Activated CD8-positive, alpha-beta T cell treated with anti-CD3 and anti-CD28 coated beads, Interleukin-2, amount 10 ng/mL, durations not matched to agents 7 days and 5 days (primary cell): Measurements from ENCODE around the gene TMEM87A. TPM values are rescaled to one million over a fixed set of nuclear protein-coding genes. Genes with fewer than 3 reads are reported as not detected.

Experiments
- ATAC-seq: fragments of 150-1000 bp; cut with Tn5 transposase; one replicate; pipeline ENCODE4 v1.10.0; 2021; ENCODE audit warnings: moderate library complexity
- CTCF ChIA-PET: fragments of 350-600 bp; sonication (Branson Sonifier 250); formaldehyde crosslinking; loops from one replicate; lab custom pipeline; 2021; ENCODE audit warnings: antibody characterized with exemption; lab: Charles Lee
- POLR2A ChIA-PET: fragments of 350-600 bp; sonication (Branson Sonifier 250); formaldehyde crosslinking; loops from one replicate; lab custom pipeline; 2021; ENCODE audit warnings: antibody characterized with exemption; lab: Charles Lee
- DNase-seq: peaks from one replicate; pipeline ENCODE4 v3.0.0-alpha.2; 2020
- H3K27ac Mint-ChIP-seq: one replicate; pipeline ENCODE4 v1.8.0; 2021; ENCODE audit warnings: mild to moderate bottlenecking, mixed read lengths
- H3K27me3 Mint-ChIP-seq: one replicate; pipeline ENCODE4 v1.8.0; 2021; ENCODE audit warnings: low read depth, mixed read lengths
- H3K36me3 Mint-ChIP-seq: one replicate; pipeline ENCODE4 v1.8.0; 2021; ENCODE audit warnings: low read depth, mixed read lengths
- H3K4me1 Mint-ChIP-seq: one replicate; pipeline ENCODE4 v1.8.0; 2021; ENCODE audit warnings: low read depth, mixed read lengths
- H3K4me3 Mint-ChIP-seq: one replicate; pipeline ENCODE4 v1.8.0; 2021; ENCODE audit warnings: mild to moderate bottlenecking, mixed read lengths
- H3K9me3 Mint-ChIP-seq: one replicate; pipeline ENCODE4 v1.8.0; 2022; ENCODE audit warnings: mixed read lengths; ENCODE audit not compliant: insufficient read depth
- total RNA-seq, 2 experiments: library from RNA; stranded (reverse); gene quantifications; one replicate each; pipeline ENCODE4 v1.2.3, GENCODE V29; 2021

TMEM87A gene
- total RNA-seq, 2 experiments from 2014 or later, result 31.2 to 33.1 TPM

GRCh38 chr15:42285034-42285433, 11.8 kb upstream of the TMEM87A start:
- H3K4me1 Mint-ChIP-seq, result no peaks in the 10 kb centered on the region
- POLR2A ChIA-PET, result no interaction called here
- ATAC-seq (no peak), DNase-seq (no peak)
- CTCF ChIA-PET, result interaction anchor here (1.1 kb wide), 1 partner anchor 12 kb away, joined by 3 read pairs; the partner anchor contains the start of genes GANC and TMEM87A
- no peak overlapping the region for H3K4me3 Mint-ChIP-seq
- H3K9me3 Mint-ChIP-seq, result no peaks in the 10 kb centered on the region
- no peaks in the 10 kb centered on the region for H3K36me3 Mint-ChIP-seq
- H3K27me3 Mint-ChIP-seq, result no peaks in the 10 kb centered on the region
- no peak overlapping the region for H3K27ac Mint-ChIP-seq

- no peak overlapping the region for H3K27ac Mint-ChIP-seq
- H3K27me3 Mint-ChIP-seq, result no peaks in the 10 kb centered on the region
- POLR2A ChIA-PET, result no interaction called here
- DNase-seq, result no peak
- no peak overlapping the region for H3K4me3 Mint-ChIP-seq
- ATAC-seq, result no peak
- no peaks in the 10 kb centered on the region for H3K9me3 Mint-ChIP-seq
- H3K4me1 Mint-ChIP-seq, result no peaks in the 10 kb centered on the region
- CTCF ChIA-PET, result no interaction called here
- no peaks in the 10 kb centered on the region for H3K36me3 Mint-ChIP-seq
Observed at GRCh38 chr15:42284551-42284950, 11.3 kb upstream of the TMEM87A start.

DNA sequence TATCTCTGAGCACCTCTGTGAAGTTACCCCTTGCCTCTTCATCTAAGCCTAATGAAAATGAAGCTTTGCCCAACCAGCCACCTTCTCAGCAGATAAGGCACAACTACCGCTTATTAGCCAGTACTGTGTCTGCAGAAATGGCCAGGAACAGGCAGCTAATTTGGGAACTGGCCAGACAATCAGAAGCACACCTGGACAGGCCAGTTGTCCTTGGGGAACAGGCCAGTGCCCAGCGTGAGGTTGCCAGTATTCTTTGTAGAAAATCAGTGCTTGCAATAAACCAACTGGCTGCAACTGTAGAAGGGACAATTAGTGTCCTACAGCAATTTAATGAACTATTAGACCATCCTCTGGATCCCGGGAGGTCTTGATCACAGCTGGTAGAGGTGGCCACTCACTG, 10.4 kb upstream of the TMEM87A start:
- H3K36me3 Mint-ChIP-seq, result peaks cover 3% of the 10 kb centered on the region
- no peak for ATAC-seq
- no peak overlapping the region for H3K4me3 Mint-ChIP-seq
- no peaks in the 10 kb centered on the region for H3K9me3 Mint-ChIP-seq
- POLR2A ChIA-PET, result no interaction called here
- H3K27me3 Mint-ChIP-seq, result no peaks in the 10 kb centered on the region
- CTCF ChIA-PET, result no interaction called here
- no peak for DNase-seq
- peaks cover 2% of the 10 kb centered on the region for H3K4me1 Mint-ChIP-seq
- H3K27ac Mint-ChIP-seq, result no peak overlapping the region

GRCh38 chr15:42282926-42283325, 9.7 kb upstream of the TMEM87A start:
- H3K27ac Mint-ChIP-seq, result no peak overlapping the region

GRCh38 chr15:42282344-42282743, 9.1 kb upstream of the TMEM87A start:
- Mint-ChIP-seq H3K4me3 (no peak overlapping the region), H3K4me1 (peaks cover 2% of the 10 kb centered on the region), H3K27me3 (no peaks in the 10 kb centered on the region), H3K9me3 (no peaks in the 10 kb centered on the region), H3K27ac (no peak overlapping the region), H3K36me3 (peaks cover 4% of the 10 kb centered on the region)
- ATAC-seq (no peak), DNase-seq (no peak)
- ChIA-PET POLR2A (interaction anchor here (1.7 kb wide), 1 partner anchor 9 kb away, joined by 7 read pairs; the partner anchor contains the start of genes GANC and TMEM87A), CTCF (no interaction called here)

More at GRCh38 chr15:42282926-42283325, 9.7 kb upstream of the TMEM87A start:
- ChIA-PET CTCF (no interaction called here), POLR2A (interaction anchor here (1.7 kb wide), 1 partner anchor 10 kb away, joined by 7 read pairs; the partner anchor contains the start of genes GANC and TMEM87A)
- no peak overlapping the region for H3K4me3 Mint-ChIP-seq
- no peaks in the 10 kb centered on the region for H3K9me3 Mint-ChIP-seq
- ATAC-seq (no peak), DNase-seq (no peak)
- H3K27me3 Mint-ChIP-seq, result no peaks in the 10 kb centered on the region
- peaks cover 4% of the 10 kb centered on the region for H3K36me3 Mint-ChIP-seq
- peaks cover 2% of the 10 kb centered on the region for H3K4me1 Mint-ChIP-seq

- Mint-ChIP-seq H3K27me3 (no peaks in the 10 kb centered on the region), H3K27ac (no peak overlapping the region), H3K4me1 (peaks cover 19% of the 10 kb centered on the region), H3K4me3 (no peak overlapping the region), H3K36me3 (peaks cover 4% of the 10 kb centered on the region), H3K9me3 (no peaks in the 10 kb centered on the region)
- CTCF ChIA-PET, result interaction anchor here (0.7 kb wide), 1 partner anchor 1011 kb away, joined by 3 read pairs; no protein-coding TSS in a partner anchor
- ATAC-seq (no peak), DNase-seq (no peak)
- POLR2A ChIA-PET, result no interaction called here
Observed at GRCh38 chr15:42279234-42279723, 6.0 kb upstream of the TMEM87A start.

- Mint-ChIP-seq H3K4me3 (no peak overlapping the region), H3K9me3 (no peaks in the 10 kb centered on the region), H3K4me1 (peaks cover 26% of the 10 kb centered on the region), H3K36me3 (peaks cover 9% of the 10 kb centered on the region), H3K27me3 (no peaks in the 10 kb centered on the region), H3K27ac (no peak overlapping the region)
- ChIA-PET CTCF (interaction anchor here (2.4 kb wide), 1 partner anchor 195 kb away, joined by 7 read pairs; no protein-coding TSS in a partner anchor), POLR2A (no interaction called here)
- DNase-seq (no peak), ATAC-seq (no peak)
Observed at GRCh38 chr15:42276762-42277161, 3.5 kb upstream of the TMEM87A start.

- peak overlapping the region; percentile 47 for H3K4me3 Mint-ChIP-seq
- H3K27ac Mint-ChIP-seq, result peak overlapping the region; percentile 15
- POLR2A ChIA-PET, result no interaction called here
- H3K36me3 Mint-ChIP-seq, result peaks cover 13% of the 10 kb centered on the region
- CTCF ChIA-PET, result interaction anchor here (0.6 to 2.4 kb wide), 4 partner anchors 11 to 196 kb away, joined by 4 to 7 read pairs (median 4); no protein-coding TSS in a partner anchor
- DNase-seq (no peak), ATAC-seq (no peak)
- H3K4me1 Mint-ChIP-seq, result peaks cover 33% of the 10 kb centered on the region
- no peaks in the 10 kb centered on the region for H3K9me3 Mint-ChIP-seq
- H3K27me3 Mint-ChIP-seq, result no peaks in the 10 kb centered on the region
Observed at GRCh38 chr15:42275780-42276391, 2.7 kb upstream of the TMEM87A start.

- Mint-ChIP-seq H3K4me1 (peaks cover 43% of the 10 kb centered on the region), H3K36me3 (peaks cover 19% of the 10 kb centered on the region), H3K4me3 (peak overlapping the region; percentile 94), H3K9me3 (no peaks in the 10 kb centered on the region), H3K27ac (peak overlapping the region; percentile 98), H3K27me3 (no peaks in the 10 kb centered on the region)
- POLR2A ChIA-PET, result interaction anchor here (0.6 to 1.0 kb wide), 2 partner anchors 39 to 216 kb away, joined by 3 to 4 read pairs; partner anchors contain the start of gene ZNF106
- ATAC-seq (no peak), DNase-seq (no peak)
- CTCF ChIA-PET, result interaction anchor here (1.7 to 2.4 kb wide), 2 partner anchors 14 to 197 kb away, joined by 4 to 7 read pairs; no protein-coding TSS in a partner anchor
Observed at GRCh38 chr15:42274702-42274989, 1.4 kb upstream of the TMEM87A start.

DNA sequence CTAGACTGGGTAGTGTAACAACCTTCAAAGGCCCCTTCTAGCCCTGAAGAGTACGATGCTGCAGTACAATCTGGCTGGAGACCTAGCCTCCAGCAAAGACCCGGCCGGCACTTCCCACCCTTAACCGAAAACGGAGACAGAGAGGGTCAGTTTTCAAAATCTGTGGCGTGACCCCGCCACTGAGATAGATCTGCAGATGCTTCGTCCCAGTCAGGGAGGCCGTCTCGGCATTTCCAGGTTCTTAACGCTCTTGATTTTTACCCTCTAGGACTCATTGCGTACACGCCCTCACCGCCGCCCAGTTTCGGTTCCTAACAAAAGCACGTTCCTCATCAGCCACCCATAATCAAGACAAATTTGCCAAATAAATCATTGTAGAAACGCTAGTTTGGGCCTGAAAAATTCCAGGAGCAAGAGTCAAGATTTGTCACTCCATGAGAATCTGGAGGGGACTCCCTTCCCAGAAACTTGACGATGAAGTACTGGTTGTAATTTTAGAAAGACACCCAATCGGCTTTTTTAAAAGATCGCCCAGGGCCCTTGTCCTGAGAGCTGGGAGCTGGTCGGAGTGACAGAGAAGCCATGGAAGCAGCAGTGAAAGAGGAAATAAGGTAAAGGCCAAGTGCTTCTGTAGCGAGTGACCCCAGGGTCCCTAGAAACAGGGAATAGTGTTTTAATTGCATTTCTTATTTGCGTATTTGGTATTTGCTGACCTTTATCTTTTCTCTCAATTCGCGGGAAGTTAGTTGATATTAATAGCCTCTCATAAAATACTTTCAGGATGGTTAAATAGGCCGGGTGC, 868 bp upstream of the TMEM87A start:
- peak; percentile 77 for DNase-seq
- H3K4me1 Mint-ChIP-seq, result peaks cover 41% of the 10 kb centered on the region
- no peaks in the 10 kb centered on the region for H3K9me3 Mint-ChIP-seq
- ChIA-PET POLR2A (interaction anchor here (0.6 to 1.7 kb wide), 9 partner anchors 8 to 217 kb away, joined by 3 to 7 read pairs (median 3); partner anchors contain the start of genes VPS39 and ZNF106), CTCF (interaction anchor here (0.9 to 2.4 kb wide), 5 partner anchors 9 to 198 kb away, joined by 3 to 7 read pairs (median 4); no protein-coding TSS in a partner anchor)
- peak; percentile 38 for ATAC-seq
- peaks cover 18% of the 10 kb centered on the region for H3K36me3 Mint-ChIP-seq
- peak overlapping the region; percentile 98 for H3K27ac Mint-ChIP-seq
- H3K27me3 Mint-ChIP-seq, result no peaks in the 10 kb centered on the region
- peak overlapping the region; percentile 94 for H3K4me3 Mint-ChIP-seq

DNA sequence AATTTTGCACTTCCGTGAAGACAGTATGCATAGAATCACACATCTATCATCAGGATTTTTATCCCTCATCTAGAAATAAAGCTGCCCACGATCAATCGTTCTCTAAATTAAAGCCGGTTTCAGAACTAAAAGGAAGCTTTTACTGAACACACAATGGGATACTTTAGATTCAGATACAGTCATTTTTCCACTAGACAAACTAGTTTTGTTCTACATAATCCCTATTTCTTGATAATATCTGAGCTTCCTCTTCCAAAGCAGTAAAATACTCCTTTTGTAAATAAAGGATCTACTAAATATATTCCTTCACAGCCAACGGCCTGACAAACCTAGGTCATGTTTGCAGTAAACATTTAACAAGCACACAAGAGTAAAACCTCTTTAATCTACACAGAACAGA, 2.2 kb downstream of the TMEM87A start:
- Mint-ChIP-seq H3K4me3 (no peak overlapping the region), H3K27ac (no peak overlapping the region), H3K27me3 (no peaks in the 10 kb centered on the region), H3K4me1 (peaks cover 41% of the 10 kb centered on the region), H3K9me3 (no peaks in the 10 kb centered on the region), H3K36me3 (peaks cover 27% of the 10 kb centered on the region)
- ATAC-seq (no peak), DNase-seq (no peak)
- ChIA-PET POLR2A (no interaction called here), CTCF (no interaction called here)
